ENCODE results near the gene TTC31.
"Not testable (repeated sequence)": the region's sequence is repeated elsewhere in the genome, so short reads cannot be mapped to it uniquely, and the experiment has no call there.

Gene TTC31

GRCh38 chr2:74481961-74482800 is 700 bp upstream of the TTC31 start:
- peak overlapping the region; percentile 65 to 91 for H3K4me3 ChIP-seq (replicated peaks in 1 of 2; ENCODE audit: low read depth in 2 of 2, low read length in 2 of 2)
- DNase-seq (ENCODE audit: low read depth in 2 of 2): peak; percentile 19
- no peak for TF ChIP-seq CTCF (IDR thresholded peaks at IDR 0.05; ENCODE audit: low read depth, low read length)

GRCh38 chr2:74483675-74484164 is 839 bp downstream of the TTC31 start:
- DNase-seq (ENCODE audit: low read depth in 2 of 2): not testable (repeated sequence)
- peak overlapping the region; percentile 65 to 91 for H3K4me3 ChIP-seq (replicated peaks in 1 of 2; ENCODE audit: low read depth in 2 of 2, low read length in 2 of 2)

GRCh38 chr2:74486141-74486540 is 3.3 kb downstream of the TTC31 start:
- no peak overlapping the region for H3K4me3 ChIP-seq (replicated peaks in 1 of 2; ENCODE audit: low read depth in 2 of 2, low read length in 2 of 2)
- no peak for TF ChIP-seq CTCF (IDR thresholded peaks at IDR 0.05; ENCODE audit: low read depth, low read length)
- no peak for DNase-seq (ENCODE audit: low read depth in 2 of 2)

DNA sequence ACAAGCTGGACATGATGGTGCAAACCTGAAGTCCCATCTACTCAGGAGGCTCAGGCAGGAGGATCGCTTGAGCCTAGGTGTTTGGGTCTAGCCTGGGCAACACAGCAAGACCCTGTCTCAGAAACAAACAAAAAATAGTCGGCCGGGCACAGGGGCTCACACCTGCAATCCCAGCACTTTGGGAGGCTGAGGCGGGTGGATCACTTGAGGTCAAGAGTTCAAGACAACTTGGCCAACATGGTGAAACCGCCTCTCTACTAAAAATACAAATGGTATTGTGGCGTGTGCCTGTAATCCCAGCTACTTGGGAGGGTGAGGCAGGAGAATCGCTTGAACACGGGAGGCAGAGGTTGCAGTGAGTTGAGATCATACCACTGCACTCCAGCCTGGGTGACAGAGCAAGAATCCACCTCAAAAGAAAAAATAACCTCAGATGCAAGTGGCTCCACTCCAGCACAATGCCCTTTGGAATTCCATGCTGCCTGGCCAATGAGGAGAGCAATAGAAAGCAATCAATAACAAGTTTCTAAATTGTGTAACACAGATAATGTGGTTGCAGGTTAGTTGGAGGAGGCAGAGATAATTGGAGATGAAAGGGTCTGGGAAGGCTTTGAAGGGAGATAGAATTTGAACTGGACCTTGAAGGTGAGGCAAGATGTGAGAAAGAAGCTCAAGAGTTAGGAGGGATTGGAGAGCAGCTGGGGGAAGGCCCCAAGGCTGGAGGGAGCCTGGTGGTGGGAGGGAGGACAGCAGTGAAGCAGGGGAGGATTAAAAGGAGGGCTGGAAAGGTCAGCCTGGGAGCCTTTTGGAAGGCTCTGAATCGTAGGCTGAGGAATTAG is 6.0 kb downstream of the TTC31 start:
- DNase-seq (ENCODE audit: low read depth in 2 of 2): no peak
- H3K4me3 ChIP-seq (replicated peaks in 1 of 2; ENCODE audit: low read depth in 2 of 2, low read length in 2 of 2): no peak overlapping the region
- TF ChIP-seq CTCF (IDR thresholded peaks at IDR 0.05; ENCODE audit: low read depth, low read length): no peak

DNA sequence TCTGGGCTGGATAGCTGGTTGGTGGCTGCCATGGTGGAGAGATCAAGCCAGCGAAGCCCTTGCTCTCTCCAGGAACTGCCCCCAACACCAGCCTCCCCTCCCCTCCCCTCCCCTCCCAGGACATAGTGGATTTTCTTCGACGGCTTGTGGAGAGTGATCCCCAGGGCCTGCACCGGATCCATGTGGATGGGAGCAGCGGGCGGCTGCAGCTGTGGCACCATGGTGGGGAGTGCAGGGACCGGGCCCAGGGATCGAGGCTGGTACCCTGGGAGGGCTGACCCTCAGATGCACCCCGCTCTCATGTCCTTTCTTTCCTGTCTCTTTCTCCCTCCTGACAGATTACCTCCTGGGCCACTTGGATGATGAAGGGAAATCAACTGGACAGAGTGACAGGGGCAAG is 7.0 kb downstream of the TTC31 start:
- no peak for DNase-seq (ENCODE audit: low read depth in 2 of 2)
- H3K4me3 ChIP-seq (replicated peaks in 1 of 2; ENCODE audit: low read depth in 2 of 2, low read length in 2 of 2): no peak overlapping the region
- no peak for TF ChIP-seq CTCF (IDR thresholded peaks at IDR 0.05; ENCODE audit: low read depth, low read length)

DNA sequence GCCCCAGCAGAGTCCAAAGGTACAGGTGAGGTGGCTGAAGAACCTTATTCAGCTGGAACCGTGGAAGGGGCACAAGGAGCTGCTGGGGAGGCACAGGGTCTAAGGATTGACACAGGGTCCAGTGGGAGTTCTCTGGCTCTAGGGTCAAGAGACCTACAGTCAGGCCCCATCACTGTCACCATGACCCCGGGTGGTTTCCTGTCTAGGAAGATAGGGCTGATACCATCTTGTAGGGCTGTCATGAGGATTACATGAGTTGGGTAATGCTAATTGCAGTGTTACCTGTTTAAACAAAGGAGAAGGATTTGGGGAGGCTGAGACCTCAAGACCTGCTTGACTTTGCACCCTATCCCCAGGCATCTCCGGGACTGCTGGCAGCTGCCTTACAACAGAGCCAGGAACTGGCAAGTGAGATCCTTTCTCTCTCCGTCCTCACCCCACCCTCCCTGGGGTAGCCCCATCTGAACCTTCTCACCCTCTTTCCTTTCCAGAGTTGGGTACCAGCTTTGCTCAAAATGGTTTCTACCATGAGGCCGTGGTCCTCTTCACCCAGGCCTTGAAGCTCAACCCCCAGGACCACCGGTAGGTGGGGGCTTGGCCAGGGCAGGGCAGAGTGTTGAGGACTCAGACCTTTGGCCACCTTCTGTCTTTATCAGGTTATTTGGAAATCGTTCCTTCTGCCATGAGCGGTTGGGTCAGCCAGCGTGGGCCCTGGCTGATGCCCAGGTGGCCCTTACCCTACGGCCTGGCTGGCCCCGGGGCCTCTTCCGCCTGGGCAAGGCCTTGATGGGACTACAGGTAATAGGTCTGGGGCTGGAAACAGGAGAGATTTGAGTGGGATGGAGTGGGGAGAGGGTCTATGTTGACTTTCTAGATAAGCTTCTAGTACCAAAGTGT is 9.0 kb downstream of the TTC31 start:
- H3K4me3 ChIP-seq (replicated peaks in 1 of 2; ENCODE audit: low read depth in 2 of 2, low read length in 2 of 2): no peak overlapping the region
- no peak for TF ChIP-seq CTCF (IDR thresholded peaks at IDR 0.05; ENCODE audit: low read depth, low read length)
- no peak for DNase-seq (ENCODE audit: low read depth in 2 of 2)

All from cardiac fibroblast (primary cell).